WERI-Rb-1 (cell line): Measurements from ENCODE around the gene ZBTB7C.
A peak's percentile ranks its signal among the peaks of the same experiment; 100 is the strongest.

Experiments used
- DNase-seq: peaks from one replicate; pipeline ENCODE4 v3.0.0-alpha.2; 2020
- H3K27ac ChIP-seq: fragments of 250-450 bp; sonication (Bioruptor Pico); 2 replicates; pipeline ENCODE4 v1.5.1; 2020; ENCODE audit warnings: mild to moderate bottlenecking, moderate library complexity
- H3K27me3 ChIP-seq: fragments of 250-450 bp; sonication (Bioruptor Pico); 2 replicates; pipeline ENCODE4 v1.5.1; 2021; ENCODE audit warnings: mild to moderate bottlenecking, low read depth, moderate library complexity; ENCODE audit not compliant: insufficient read depth, severe bottlenecking
- H3K36me3 ChIP-seq: fragments of 250-450 bp; sonication (Bioruptor Pico); 2 replicates; pipeline ENCODE4 v1.5.1; 2020; ENCODE audit warnings: mild to moderate bottlenecking, moderate library complexity
- H3K4me3 ChIP-seq: 2 replicates; pipeline ENCODE4 v1.5.1; 2011; ENCODE audit warnings: low read depth, mild to moderate bottlenecking, control low read depth, low read length
- H3K9me3 ChIP-seq: fragments of 250-450 bp; sonication (Bioruptor Pico); 2 replicates; pipeline ENCODE4 v1.5.1; 2021; ENCODE audit warnings: mild to moderate bottlenecking, moderate library complexity; ENCODE audit not compliant: severe bottlenecking
- TF ChIP-seq, protein P1 (sequence below): IDR thresholded peaks from 2 replicates; pipeline ENCODE4 v1.5.1; 2011; ENCODE audit warnings: low read depth, mild to moderate bottlenecking, control low read depth, inconsistent platforms, low read length

Gene ZBTB7C

GRCh38 chr18:48109961-48110493 is 299.2 kb downstream of the ZBTB7C start:
- TF ChIP-seq, protein P1, sequence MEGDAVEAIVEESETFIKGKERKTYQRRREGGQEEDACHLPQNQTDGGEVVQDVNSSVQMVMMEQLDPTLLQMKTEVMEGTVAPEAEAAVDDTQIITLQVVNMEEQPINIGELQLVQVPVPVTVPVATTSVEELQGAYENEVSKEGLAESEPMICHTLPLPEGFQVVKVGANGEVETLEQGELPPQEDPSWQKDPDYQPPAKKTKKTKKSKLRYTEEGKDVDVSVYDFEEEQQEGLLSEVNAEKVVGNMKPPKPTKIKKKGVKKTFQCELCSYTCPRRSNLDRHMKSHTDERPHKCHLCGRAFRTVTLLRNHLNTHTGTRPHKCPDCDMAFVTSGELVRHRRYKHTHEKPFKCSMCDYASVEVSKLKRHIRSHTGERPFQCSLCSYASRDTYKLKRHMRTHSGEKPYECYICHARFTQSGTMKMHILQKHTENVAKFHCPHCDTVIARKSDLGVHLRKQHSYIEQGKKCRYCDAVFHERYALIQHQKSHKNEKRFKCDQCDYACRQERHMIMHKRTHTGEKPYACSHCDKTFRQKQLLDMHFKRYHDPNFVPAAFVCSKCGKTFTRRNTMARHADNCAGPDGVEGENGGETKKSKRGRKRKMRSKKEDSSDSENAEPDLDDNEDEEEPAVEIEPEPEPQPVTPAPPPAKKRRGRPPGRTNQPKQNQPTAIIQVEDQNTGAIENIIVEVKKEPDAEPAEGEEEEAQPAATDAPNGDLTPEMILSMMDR, result no peak
- Histone ChIP-seq H3K36me3 (no peaks in the 10 kb centered on the region), H3K27me3 (no peaks in the 10 kb centered on the region), H3K9me3 (no peaks in the 10 kb centered on the region), H3K27ac (no peak overlapping the region), H3K4me3 (no peak overlapping the region)
- no peak for DNase-seq

DNA sequence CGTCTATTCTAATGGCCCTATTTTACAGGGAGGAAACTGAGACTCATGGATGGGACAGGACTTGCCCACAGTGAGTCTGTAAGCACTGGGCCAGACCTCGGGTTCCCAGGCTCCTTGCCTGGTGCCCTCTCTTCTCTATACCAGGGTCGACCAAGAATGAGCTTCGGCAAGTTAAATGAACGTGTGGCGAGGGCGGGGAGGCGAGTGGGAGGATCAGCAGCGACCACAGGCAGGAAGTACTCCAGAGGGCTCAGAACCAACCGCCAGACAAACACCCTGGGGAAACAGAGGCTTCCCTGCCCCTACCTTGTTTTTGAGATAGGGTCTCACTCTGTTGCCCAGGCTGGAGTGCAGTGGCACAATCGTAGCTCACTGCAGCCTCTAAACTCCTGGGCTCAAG is 301.0 kb downstream of the ZBTB7C start:
- Histone ChIP-seq H3K4me3 (no peak overlapping the region), H3K36me3 (no peaks in the 10 kb centered on the region), H3K27ac (no peak overlapping the region), H3K27me3 (no peaks in the 10 kb centered on the region), H3K9me3 (no peaks in the 10 kb centered on the region)
- TF ChIP-seq, protein P1, result no peak
- no peak for DNase-seq

- TF ChIP-seq, protein P1, result no peak
- DNase-seq, result no peak
Observed at GRCh38 chr18:48106976-48107781, 302.0 kb downstream of the ZBTB7C start.

GRCh38 chr18:48106498-48106897 is 302.7 kb downstream of the ZBTB7C start:
- DNase-seq, result no peak
- Histone ChIP-seq H3K9me3 (no peaks in the 10 kb centered on the region), H3K4me3 (no peak overlapping the region)

More at GRCh38 chr18:48106976-48107781, 302.0 kb downstream of the ZBTB7C start:
- Histone ChIP-seq H3K4me3 (no peak overlapping the region), H3K9me3 (no peaks in the 10 kb centered on the region), H3K27ac (no peak overlapping the region), H3K27me3 (no peaks in the 10 kb centered on the region), H3K36me3 (no peaks in the 10 kb centered on the region)

GRCh38 chr18:48105317-48105716 is 303.9 kb downstream of the ZBTB7C start:
- TF ChIP-seq, protein P1, result peak; percentile 54; the same call in 1 of the 2 replicates
- peak; percentile 50 for DNase-seq
- H3K36me3 ChIP-seq, result no peaks in the 10 kb centered on the region
- H3K27me3 ChIP-seq, result no peaks in the 10 kb centered on the region
- H3K27ac ChIP-seq, result no peak overlapping the region
- H3K4me3 ChIP-seq, result no peak overlapping the region
- no peaks in the 10 kb centered on the region for H3K9me3 ChIP-seq

More at GRCh38 chr18:48106498-48106897, 302.7 kb downstream of the ZBTB7C start:
- TF ChIP-seq, protein P1, result no peak
- Histone ChIP-seq H3K27ac (no peak overlapping the region), H3K36me3 (no peaks in the 10 kb centered on the region), H3K27me3 (no peaks in the 10 kb centered on the region)
